Measurements from ENCODE around the gene FGFR3.

The FGFR3 gene

GRCh38 chr4:1756893-1757779 lies 36.0 kb upstream of the FGFR3 start:
- DNase-seq (ENCODE audit: low spot score) = no peak

- no peak for DNase-seq (ENCODE audit: low spot score)
Measured at GRCh38 chr4:1757836-1758235, 35.3 kb upstream of the FGFR3 start.

- DNase-seq (ENCODE audit: low spot score) = no peak
Measured at GRCh38 chr4:1758306-1759121, 34.6 kb upstream of the FGFR3 start.

- DNase-seq (ENCODE audit: low spot score) = no peak
Measured at GRCh38 chr4:1759170-1759817, 33.8 kb upstream of the FGFR3 start.

GRCh38 chr4:1759818-1760223 lies 33.3 kb upstream of the FGFR3 start:
- DNase-seq (ENCODE audit: low spot score) = no peak

GRCh38 chr4:1760521-1761071 lies 32.5 kb upstream of the FGFR3 start:
- no peak for DNase-seq (ENCODE audit: low spot score)

GRCh38 chr4:1761130-1761689 lies 31.9 kb upstream of the FGFR3 start:
- no peak for DNase-seq (ENCODE audit: low spot score)

- DNase-seq (ENCODE audit: low spot score) = no peak
Measured at GRCh38 chr4:1762264-1763010, 30.7 kb upstream of the FGFR3 start.

- no peak for DNase-seq (ENCODE audit: low spot score)
Measured at GRCh38 chr4:1763070-1763549, 30.0 kb upstream of the FGFR3 start.

- peak; percentile 58 for DNase-seq (ENCODE audit: low spot score)
Measured at GRCh38 chr4:1763550-1764080, 29.5 kb upstream of the FGFR3 start.

GRCh38 chr4:1764670-1765069 lies 28.4 kb upstream of the FGFR3 start:
- DNase-seq (ENCODE audit: low spot score) = no peak

GRCh38 chr4:1765409-1766072 lies 27.6 kb upstream of the FGFR3 start:
- DNase-seq (ENCODE audit: low spot score) = no peak

- DNase-seq (ENCODE audit: low spot score) = no peak
Measured at GRCh38 chr4:1766106-1767060, 26.7 kb upstream of the FGFR3 start.

- DNase-seq (ENCODE audit: low spot score) = no peak
Measured at GRCh38 chr4:1767061-1767769, 25.9 kb upstream of the FGFR3 start.

- DNase-seq (ENCODE audit: low spot score) = no peak
Measured at GRCh38 chr4:1767770-1768366, 25.2 kb upstream of the FGFR3 start.

- no peak for DNase-seq (ENCODE audit: low spot score)
Measured at GRCh38 chr4:1768367-1769034, 24.6 kb upstream of the FGFR3 start.

GRCh38 chr4:1769692-1770091 lies 23.4 kb upstream of the FGFR3 start:
- no peak for DNase-seq (ENCODE audit: low spot score)
